Activated effector memory CD4-positive, alpha-beta T cell treated with anti-CD3 and anti-CD28 coated beads, Interleukin-2, amount 50 U/mL, for 16 hours (primary cell): ENCODE measurements around the gene S100A4.
"Not testable (repeated sequence)": the region's sequence is repeated elsewhere in the genome, so short reads cannot be mapped to it uniquely, and the experiment has no call there.

Source experiments
- DNase-seq: peaks from one replicate; pipeline ENCODE4 v3.0.0-alpha.2; 2020

Gene S100A4

DNA sequence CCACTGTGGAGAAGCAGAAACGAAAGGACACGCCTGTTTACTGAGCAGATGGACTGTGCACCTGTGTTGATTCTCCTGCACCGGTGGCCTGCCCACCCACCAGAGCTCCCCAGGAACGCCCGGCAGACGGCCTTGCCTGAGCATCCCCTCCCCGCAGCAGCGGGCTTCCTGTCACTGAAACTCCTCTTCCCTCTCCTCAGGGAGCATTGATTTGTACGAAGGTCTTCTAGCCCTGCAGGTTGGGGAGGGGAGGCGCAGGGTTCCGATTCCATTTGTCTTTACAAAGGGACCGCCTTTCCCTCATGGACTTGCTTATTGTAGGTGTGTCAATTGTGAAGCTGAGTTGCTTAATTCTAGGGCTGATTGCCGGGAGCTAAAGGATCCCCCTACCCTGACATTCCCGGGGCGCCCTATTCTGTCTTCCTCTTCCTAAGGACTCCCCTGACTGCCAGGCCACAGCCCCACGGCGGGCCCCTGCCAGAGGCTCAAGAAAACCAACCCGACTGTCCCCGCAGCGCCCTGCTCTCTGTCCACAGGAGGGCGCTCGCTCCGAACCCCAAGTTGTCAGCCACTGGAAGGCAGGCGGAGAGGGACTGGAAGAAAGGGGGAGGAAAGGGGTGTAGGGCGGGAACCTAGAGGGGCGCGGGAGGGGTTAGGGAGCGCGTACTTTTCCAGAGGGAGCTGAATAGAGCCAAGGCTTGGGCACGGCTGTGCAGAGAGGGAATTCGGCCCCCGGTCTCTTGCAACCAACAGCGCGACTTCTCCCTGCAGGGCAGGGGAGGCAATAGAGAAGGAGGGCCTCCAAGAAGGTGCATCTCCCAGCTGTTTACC is 12.6 kb downstream of the S100A4 start:
- DNase-seq = peak; percentile 92

DNA sequence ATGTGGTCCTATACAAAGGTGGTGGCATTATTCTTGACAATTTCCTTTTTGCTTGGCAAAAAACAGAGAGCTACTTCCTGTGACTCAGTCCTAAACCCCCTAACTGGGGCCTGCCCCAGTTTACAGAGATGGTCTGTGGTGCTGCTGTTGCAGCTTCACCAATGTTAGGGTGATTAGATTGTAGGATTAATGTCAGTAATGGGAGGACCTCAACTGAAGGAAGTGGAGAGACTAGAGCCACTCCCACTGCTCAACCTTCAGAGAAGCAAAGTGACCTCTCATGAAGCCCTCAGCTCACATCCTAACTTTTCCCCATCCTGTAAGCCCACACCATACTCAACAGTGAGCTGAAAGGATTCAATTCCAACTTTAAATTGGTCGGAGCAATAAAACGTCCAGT is 13.4 kb downstream of the S100A4 start:
- peak; percentile 80 for DNase-seq

DNA sequence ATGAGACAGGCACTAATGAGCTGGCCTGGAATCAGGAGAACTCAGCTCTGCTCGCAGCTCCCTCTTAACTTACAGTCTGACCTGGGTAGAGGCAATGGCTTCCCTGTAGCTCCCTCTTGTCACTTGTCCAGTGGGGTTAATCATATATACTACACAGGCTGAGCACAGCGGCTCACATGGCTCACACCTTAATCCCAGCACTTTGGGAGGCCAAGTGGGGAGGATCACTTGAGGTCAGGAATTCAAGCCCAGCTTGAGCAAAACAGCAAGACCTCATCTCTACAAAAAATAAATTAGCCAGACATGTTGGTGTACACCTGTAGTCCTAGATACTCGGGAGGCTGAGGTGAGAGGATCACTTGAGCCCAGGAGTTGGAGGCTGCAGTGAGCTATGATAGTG is 14.0 kb downstream of the S100A4 start:
- peak; percentile 50 for DNase-seq

DNA sequence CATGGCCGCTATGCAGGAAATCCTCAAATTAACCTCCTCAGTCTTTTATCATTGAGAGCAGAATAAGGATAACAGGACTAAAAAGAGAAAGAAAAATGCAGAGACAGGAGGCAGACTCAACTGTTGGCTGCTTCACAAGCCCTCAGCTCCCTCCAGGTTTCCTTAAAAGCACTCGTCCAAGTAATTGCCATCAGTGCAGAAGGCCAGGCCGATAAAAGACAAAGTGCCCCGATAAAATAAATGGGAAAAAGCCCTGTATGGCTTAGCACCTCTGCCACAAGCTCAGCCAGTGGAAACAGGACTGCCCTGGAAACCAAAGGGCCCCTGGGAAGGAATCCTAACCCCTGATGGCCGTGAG is 17.9 kb downstream of the S100A4 start:
- DNase-seq = no peak

DNA sequence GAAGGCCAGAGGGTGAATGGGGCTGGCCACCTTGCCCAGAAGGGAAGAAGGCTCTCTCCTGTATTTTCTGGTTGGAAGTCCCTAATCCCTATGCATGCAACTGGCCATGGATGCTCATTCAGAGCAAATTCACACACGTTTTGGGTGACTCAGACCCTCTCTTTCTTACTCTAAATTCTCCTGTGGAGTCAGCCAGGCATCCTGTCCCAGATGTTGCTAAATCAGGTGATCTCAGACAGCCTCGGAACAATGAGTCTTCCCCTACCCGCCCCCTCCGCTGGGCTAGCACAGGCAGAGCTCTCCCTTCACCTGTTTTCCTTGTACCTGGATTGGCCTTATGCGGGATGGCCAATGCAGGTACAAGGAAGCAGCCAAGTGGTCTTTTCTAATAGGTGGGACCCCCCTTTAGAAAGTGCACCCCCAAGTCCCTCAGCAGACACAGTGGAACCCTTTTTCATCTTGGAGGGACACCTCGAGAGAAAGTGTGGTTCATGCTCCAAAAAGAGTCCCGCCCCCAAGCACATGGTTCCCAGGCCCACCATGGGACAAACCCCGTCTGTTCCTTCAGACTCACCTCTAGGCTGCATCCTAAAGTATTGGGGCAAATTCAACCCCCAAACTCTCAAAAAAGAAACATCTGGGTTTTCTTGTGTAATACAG is 18.5 kb downstream of the S100A4 start:
- no peak for DNase-seq

DNA sequence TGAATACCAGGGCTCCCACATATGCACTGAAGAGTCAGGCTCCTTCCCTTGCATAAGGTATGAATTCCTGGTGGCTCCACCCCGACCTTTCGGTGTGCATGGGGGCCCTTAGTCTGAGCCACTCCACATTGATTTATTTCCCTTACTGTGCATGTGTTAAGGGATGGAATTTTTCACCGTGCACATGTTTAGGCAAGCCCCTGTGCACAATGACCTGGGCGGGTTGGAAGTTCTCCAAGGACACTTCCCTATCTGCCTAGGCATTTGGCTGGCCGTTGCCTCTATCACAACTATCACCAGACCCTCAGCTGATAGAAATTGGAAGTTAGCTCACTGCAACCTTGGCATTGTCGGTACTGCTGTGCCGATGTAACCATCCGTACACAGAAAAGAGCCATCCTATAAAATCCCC is 19.5 kb downstream of the S100A4 start:
- DNase-seq = peak; percentile 17

DNA sequence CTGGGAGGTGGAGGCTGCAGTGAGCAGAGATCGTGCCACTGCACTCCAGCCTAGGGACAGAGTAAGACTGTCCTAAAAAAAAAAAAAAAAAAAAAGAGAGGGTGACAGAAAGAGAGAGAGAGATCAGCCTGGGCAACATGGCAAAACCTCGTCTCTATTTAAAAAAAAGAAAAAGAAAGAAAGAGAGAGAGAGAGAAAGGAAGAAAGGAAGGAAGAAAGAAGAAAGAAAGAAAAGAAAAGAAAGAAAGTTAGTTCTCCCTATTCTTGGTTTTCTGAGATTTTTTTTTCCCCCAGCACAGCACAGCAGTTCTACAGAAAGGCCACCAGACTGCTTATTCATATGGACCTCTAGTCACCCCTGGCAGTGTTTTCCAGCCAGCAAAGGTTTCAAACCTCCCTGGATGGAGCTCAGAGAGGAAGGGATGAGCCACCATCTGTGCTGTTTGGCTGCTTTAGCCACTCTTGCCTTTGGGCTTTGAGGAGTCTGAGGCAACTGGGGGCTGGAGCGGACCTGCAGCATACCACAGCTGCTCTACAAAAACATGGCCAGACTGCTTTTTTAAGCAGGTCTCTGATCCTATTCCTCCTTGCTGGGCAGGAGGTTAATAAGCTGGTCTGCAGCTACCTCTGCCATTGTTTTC is 20.4 kb downstream of the S100A4 start:
- DNase-seq = peak; percentile 4

DNA sequence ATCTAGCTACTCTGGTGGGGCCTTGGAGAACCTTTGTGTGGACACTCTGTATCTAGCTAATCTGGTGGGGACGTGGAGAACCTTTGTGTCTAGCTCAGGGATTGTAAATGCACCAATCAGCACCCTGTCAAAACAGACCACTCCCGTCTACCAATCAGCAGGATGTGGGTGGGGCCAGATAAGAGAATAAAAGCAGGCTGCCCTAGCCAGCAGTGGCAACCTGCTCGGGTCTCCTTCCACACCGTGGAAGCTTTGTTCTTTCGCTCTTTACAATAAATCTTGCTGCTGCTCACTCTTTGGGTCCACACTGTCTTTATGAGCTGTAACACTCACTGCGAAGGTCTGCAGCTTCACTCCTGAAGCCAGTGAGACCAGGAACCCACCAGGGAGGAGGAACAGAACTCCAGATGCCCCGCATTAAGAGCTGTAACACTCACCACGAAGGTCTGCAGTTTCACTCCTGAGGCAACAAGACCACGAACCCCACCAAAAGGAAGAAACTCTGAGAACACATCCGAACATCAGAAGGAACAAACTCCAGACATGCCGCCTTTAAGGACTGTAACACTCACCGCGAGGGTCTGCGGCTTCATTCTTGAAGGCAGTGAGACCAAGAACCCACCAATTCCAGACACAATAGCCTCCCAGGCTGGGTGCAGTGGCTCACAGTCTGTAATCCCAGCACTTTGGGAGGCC is 23.1 kb downstream of the S100A4 start:
- peak; percentile 36 for DNase-seq

DNA sequence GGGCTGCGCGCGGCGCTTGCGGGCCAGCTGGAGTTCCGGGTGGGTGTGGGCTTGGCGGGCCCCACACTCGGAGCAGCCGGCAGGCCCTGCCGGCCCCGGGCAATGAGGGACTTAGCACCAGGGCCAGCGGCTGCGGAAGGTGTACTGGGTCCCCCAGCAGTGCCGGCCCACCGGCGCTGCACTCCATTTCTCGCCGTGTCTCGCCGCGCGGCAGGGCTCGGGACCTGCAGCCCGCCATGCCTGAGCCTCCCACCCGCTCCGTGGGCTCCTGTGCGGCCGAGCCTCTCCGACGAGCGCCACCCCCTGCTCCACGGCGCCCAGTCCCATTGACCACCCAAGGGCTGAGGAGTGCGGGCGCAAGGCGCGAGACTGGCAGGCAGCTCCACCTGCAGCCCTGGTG is 23.8 kb downstream of the S100A4 start:
- DNase-seq = peak; percentile 17

DNA sequence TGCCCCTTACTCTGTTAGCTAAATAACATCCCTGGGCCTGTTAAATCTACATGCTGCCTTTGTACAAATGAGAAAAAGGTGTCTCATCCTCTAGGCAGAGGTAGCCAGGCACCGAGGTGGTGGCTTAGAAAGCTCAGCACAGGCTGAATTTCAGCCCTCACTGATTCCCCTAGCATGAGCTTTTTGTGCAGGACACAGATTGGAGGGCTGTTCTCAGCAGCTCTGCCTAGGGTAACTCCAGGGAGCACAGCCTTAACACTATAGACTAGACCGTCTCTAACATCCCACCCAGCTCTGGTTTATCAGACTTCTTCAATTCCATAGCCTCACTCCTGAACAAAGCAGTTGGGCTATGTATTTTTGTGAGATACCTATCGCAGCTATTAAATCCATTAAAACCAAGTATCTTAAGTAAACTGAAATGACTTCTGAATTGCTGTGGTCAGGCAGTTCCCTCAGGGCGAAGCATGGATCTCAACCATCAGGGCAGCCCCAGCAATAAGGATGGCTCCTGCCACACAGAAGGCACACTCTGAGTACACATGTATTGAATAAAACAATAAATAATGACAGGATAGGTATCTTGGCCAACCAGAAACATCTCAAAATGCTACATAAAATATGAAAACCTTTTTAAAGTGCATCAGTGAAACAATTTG is 24.7 kb downstream of the S100A4 start:
- DNase-seq = no peak

DNA sequence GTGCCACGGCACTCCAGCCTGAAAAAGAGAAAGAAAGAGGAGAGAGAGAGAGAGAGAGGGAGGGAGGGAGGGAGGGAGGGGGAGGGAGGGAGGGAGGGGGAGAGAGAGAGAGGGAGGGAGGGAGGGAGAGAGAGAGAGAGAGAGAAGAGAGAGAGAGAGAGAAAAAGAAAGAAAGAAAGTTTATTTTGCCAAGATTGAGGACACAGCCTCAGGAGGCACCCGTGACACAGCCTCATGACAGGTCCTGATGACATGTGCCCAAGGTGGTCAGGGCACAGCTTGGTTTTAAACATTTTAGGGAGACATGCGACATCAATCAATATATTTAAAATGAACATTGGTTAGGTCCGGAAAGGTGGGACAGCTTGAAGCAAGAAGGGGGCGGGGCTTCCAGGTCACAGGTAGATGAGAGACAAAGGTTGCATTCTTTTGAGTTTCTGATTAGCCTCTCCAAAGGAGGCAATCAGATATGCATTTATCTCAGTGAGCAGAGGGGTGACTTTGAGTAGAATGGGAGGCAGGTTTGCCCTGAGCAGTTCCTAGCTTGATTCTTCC is 25.4 kb downstream of the S100A4 start:
- not testable (repeated sequence) for DNase-seq

DNA sequence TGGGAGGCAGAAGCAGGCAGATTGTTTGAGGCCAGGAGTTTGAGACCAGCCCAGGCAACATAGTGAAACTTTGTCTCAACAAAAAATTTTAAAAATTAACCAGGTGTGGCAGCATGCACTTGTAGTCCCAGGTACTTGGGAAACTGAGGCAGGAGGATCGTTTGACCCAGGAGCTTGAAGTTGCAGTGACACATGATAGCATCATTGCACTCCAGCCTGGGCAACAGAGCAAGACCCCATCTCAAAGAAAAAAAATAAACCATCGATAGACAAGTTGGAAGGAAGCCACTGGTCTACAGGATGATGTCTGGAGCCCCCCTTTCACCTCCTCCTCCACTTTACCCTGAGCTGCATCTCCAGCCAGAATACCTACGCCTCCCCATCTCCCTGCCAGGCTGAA is 26.4 kb downstream of the S100A4 start:
- DNase-seq = no peak

DNA sequence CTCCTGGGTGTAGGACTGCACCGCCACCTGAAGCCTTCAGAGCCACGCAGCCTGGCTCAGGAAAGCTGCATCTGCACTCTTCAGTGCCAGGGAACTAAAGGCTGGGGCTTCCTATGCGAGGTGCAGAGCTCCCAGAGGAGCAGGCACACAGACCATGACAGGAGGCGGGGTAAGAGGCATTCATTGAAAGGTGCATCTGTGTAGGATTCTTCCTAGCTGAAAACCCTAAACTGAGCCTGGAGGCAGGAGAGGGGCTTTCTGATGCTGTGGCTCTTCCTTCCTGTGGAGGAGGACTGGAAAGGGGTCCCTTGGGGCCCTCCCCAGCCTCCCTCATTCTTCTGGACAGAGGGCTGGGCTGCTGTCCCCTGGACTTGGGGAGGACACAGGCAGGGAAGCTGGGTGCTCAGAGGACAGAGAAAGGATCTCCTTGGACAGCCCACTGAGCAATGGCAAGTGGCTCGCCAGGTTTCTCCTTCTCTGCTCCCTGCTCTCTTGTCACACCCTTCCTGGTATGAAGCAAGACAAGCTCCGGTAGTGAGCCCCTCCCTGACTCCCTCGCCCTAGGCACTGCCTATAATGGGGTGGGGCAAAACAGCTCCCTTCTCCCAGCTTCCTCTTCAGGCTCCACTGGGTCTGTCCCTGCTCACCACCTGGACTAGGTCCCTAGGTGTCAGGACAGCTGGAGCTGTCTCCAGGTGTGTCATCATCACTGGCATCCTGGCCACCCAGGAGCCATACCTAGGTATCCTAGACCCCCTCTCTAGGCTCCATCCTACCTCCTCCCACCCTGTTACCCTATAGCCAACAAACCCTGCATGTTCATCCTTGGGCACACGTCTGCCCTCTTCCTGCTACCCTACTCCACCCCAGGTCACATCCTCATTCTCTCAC is 29.9 kb downstream of the S100A4 start:
- DNase-seq = peak; percentile 17

DNA sequence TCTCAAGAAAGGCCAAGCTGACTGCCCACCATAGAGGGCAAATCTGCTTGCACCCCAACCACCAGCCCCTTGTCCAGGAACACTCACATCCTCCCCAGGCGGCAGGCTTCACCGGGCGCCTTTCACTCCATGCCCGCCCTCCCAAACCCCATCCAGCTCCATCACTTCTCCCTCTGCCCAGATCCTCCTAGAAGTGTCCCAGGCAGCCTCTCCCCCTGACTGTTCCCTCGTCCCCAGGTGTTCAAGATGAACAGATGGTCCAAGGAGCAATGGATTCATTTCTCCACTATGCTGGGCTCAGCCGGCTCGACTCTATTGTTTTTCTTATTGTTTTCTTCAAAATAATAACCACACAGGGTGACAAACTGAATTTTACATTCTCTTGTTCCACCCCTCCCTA is 31.9 kb downstream of the S100A4 start:
- DNase-seq = no peak

DNA sequence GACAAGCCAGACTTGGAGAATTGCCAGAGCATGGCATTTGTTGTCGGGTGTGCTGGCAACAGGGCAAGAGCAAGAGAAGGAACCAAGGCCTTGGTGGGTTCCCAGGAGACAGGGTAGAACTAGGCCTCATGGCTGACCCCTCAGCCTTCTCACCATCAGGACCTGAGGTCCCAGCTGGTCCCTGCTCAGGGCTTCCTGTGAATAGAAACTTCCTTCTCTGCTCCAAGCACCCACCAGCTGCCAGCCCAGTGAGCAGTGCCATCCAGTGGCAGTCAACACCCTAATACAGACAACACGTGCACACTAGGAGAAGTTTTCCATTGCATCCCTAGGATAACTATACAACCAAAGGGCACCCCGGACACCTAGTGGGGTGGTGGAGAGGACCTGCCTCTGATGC is 32.6 kb downstream of the S100A4 start:
- DNase-seq = no peak

DNA sequence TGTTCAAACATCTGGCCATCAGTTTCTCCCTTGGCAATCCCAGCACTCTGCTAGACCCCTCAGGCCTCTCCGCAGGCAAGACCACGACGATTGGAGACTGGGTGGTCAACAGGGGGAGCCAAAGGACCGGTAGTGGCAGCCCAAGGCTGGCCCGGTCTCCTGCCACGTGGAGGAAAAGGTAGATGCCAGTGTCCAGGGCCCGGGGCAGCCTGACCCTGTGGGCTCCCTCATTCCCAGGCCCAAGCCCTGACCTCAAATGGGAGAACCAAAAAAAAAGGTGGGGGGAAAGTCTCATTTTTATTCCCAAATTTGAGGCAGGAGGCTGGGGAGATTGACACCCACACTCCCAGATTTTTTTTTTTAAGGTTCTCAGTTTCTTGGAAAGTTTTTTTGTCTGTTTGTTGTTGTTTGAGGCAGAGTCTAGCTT is 34.6 kb downstream of the S100A4 start:
- peak; percentile 91 for DNase-seq

DNA sequence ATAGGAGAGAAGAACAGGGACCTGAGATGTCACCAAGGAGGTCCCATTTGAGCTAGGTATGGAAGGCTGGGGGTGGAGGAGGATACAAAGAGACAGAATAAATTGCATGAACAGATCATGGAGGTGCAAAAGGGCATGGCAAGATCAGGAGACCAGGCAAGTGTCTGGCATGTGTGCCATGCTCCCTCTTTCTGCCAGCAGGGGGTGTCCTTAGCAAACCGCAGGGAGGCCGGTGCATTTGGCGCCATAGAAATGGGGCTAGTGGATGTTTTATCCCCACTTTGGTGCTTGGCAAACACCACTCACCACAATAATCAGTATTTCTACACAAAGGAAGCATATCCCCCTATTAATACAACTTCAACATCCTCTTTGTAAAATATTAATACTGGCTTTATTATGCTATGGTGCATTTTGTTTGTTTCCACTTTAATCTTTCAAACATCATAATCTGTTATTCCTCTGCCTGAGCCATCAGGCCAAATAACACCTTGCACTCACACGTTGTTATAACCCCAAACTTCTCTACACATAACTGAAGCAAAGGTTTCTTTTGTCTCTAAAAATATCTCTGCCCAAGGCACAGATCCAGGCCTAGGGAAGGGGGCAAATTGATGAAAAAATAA is 35.8 kb downstream of the S100A4 start:
- DNase-seq = peak; percentile 88

DNA sequence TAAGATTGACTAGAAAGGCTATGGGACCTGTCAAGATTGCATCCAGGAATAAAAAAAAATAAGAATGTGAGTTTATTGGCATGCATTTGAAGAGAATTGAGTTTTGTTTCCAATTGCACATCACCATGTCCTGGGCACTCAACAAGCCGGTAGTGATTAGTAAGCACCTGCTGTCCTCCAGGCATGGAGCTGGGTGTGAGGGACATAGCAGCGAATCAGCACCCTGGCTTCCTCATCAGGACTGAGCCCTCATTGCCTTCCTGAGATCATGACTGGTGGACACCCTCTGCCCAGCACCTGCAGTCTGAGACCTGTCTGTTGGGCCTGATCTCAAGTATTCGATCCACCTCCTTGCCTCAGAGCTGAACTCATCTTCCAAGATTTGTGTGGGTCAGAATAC is 36.6 kb downstream of the S100A4 start:
- no peak for DNase-seq

DNA sequence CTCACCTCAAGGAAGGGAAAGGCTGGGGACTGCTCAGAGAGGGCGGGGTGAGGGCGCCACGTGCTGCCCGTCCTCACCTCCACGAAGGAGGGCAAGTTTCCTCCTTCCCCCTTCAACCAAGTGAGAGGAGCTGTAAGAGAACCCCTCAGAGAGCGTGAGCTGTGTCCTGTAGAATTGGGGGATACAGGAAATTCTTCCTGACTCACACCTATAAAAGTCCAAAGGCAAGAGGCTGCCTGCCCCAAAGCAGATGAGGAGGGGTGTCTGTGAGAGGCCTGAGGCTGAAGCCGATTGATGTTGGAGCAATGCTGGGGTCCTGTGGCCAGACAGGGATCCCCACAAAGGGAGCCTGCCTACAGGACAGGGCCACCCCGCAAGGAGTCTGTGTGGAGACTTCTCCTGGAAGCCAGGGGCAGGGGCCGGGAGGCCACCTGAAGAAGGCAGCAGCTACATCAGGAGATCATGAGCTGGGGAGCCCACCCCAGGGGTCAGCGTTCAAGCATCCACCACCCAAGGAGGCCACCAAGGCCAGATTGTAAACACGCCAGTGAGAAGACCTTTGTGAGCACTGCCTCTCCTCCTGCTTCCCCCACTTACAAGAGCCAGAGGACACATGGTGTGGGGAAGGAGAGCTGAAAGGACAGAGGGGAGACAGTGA is 37.6 kb downstream of the S100A4 start:
- no peak for DNase-seq

DNA sequence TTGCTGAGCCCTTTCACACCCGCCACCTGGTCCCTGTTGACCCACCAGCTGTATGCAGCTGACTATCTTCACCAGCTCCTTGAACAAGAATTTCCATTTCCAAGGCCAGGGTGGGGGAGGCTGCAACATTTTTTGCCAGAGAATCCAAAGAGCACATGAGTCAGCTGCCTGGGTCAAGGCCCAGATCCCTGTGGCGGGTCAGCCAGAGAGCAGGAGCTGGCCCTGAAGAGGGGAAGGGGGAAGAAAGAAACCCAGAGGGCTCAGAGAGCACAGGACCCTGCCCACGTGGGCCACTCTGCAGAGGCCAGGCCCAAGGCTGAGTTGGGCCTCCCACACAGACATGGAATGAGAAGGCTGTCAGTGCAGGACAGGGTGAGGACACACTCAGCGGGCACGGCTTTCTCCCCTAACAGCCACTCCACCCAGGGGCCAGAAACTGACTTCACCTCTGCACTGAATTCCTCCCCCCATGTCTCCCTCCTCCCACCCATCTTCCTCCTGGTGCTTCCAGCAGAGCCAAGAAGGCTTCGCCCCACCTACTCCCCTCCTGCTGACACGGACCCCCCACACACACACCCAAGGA is 38.7 kb downstream of the S100A4 start:
- DNase-seq = no peak
